Neural progenitor cell (in vitro differentiated cells): ENCODE results near the gene CRLF3. TPM values are rescaled to one million over a fixed set of nuclear protein-coding genes. Genes with fewer than 3 reads are reported as not detected.

ENCODE experiments used
- DNase-seq: peaks from one replicate; pipeline ENCODE4 v3.0.0-alpha.2; 2016; ENCODE audit warnings: low spot score
- H2AFZ ChIP-seq: fragments of 200-600 bp; sonication (generic); replicated peaks from 2 replicates; pipeline ENCODE4 v1.6.1; 2016; ENCODE audit warnings: antibody characterized with exemption
- H3F3A ChIP-seq: fragments of 200-600 bp; sonication (generic); 2 replicates; pipeline ENCODE4 v1.6.1; 2016; ENCODE audit warnings: antibody characterized with exemption, low read depth
- H3K27ac ChIP-seq: fragments of 200-600 bp; sonication (generic); 2 replicates; pipeline ENCODE4 v1.5.1; 2016; ENCODE audit warnings: mild to moderate bottlenecking
- H3K27me3 ChIP-seq: fragments of 200-600 bp; sonication (generic); 2 replicates; pipeline ENCODE4 v1.6.1; 2016; ENCODE audit warnings: mild to moderate bottlenecking, moderate library complexity
- H3K36me3 ChIP-seq: fragments of 200-600 bp; sonication (generic); 2 replicates; pipeline ENCODE4 v1.5.1; 2016
- H3K4me1 ChIP-seq: fragments of 200-600 bp; sonication (generic); 2 replicates; pipeline ENCODE4 v1.6.1; 2016; ENCODE audit warnings: mixed run types
- H3K4me2 ChIP-seq: fragments of 200-600 bp; sonication (generic); 2 replicates; pipeline ENCODE4 v1.6.1; 2016
- H3K4me3 ChIP-seq: fragments of 200-600 bp; sonication (generic); 2 replicates; pipeline ENCODE4 v1.5.1; 2016
- H3K79me2 ChIP-seq: fragments of 200-600 bp; sonication (generic); 2 replicates; pipeline ENCODE4 v1.6.1; 2016; ENCODE audit warnings: low read depth
- H3K9ac ChIP-seq: fragments of 200-600 bp; sonication (generic); 2 replicates; pipeline ENCODE4 v1.6.1; 2016
- H3K9me3 ChIP-seq: fragments of 200-600 bp; sonication (generic); 2 replicates; pipeline ENCODE4 v1.5.1; 2016; ENCODE audit warnings: low read depth
- H4K20me1 ChIP-seq: fragments of 200-600 bp; sonication (generic); 2 replicates; pipeline ENCODE4 v1.6.1; 2016; ENCODE audit warnings: low read depth
- H3K27ac Mint-ChIP-seq: 3 replicates; pipeline ENCODE4 v1.8.0; 2021; ENCODE audit warnings: mixed read lengths
- H3K27me3 Mint-ChIP-seq: 2 replicates; pipeline ENCODE4 v1.8.0; 2022; ENCODE audit warnings: low read depth, mild to moderate bottlenecking, inconsistent platforms, moderate library complexity, mixed read lengths; ENCODE audit not compliant: insufficient read depth
- H3K36me3 Mint-ChIP-seq: 3 replicates; pipeline ENCODE4 v1.8.0; 2021; ENCODE audit warnings: mixed read lengths
- H3K4me1 Mint-ChIP-seq: 3 replicates; pipeline ENCODE4 v1.8.0; 2021; ENCODE audit warnings: mixed read lengths
- H3K4me3 Mint-ChIP-seq: 3 replicates; pipeline ENCODE4 v1.8.0; 2021; ENCODE audit warnings: mild to moderate bottlenecking, moderate library complexity, mixed read lengths
- H3K9me3 Mint-ChIP-seq: 3 replicates; pipeline ENCODE4 v1.8.0; 2020; ENCODE audit warnings: mixed read lengths
- CTCF ChIP-seq: fragments of 200-600 bp; sonication (generic); IDR thresholded peaks from 2 replicates; pipeline ENCODE4 v1.5.1; 2017; ENCODE audit warnings: antibody characterized with exemption, mild to moderate bottlenecking
- EZH2 ChIP-seq: fragments of 200-600 bp; sonication (generic); IDR thresholded peaks from 2 replicates; pipeline ENCODE4 v1.6.1; 2017; ENCODE audit warnings: antibody characterized with exemption, mild to moderate bottlenecking, moderate library complexity
- EZH2phosphoT487 ChIP-seq: fragments of 200-600 bp; sonication (generic); IDR thresholded peaks from 2 replicates; pipeline ENCODE4 v1.6.1; 2017; ENCODE audit warnings: antibody characterized with exemption
- total RNA-seq: library from RNA; depleted of rRNA; stranded (reverse); fragments of >200 nt; gene quantifications from 2 replicates; pipeline ENCODE4 v1.2.3, GENCODE V29; 2015; ENCODE audit warnings: low replicate concordance

The CRLF3 gene
- 27.0 and 43.8 TPM in 2 replicates for total RNA-seq

- Mint-ChIP-seq H3K9me3 (no peaks in the 10 kb centered on the region), H3K4me1 (peaks cover 18% of the 10 kb centered on the region), H3K36me3 (no peaks in the 10 kb centered on the region), H3K27me3 (peaks cover 6% of the 10 kb centered on the region), H3K27ac (peak within 1 kb of the TSS; percentile 92), H3K4me3 (peak within 1 kb of the TSS; percentile 91)
- H3K27ac ChIP-seq = peak within 1 kb of the TSS; percentile 89
- H3K4me2 ChIP-seq = peak within 1 kb of the TSS; percentile 98
- H3K36me3 ChIP-seq = no peaks in the 10 kb centered on the region
- H3K4me1 ChIP-seq = peaks cover 23% of the 10 kb centered on the region
- peaks cover 33% of the 10 kb centered on the region for H3F3A ChIP-seq
- TF ChIP-seq CTCF (peak; percentile 64), EZH2 (peak; percentile 32), EZH2phosphoT487 (no peak)
- H3K9me3 ChIP-seq = no peaks in the 10 kb centered on the region
- H3K4me3 ChIP-seq = peak within 1 kb of the TSS; percentile 83
- peaks cover 25% of the 10 kb centered on the region for H4K20me1 ChIP-seq
- peaks cover 48% of the 10 kb centered on the region for H3K79me2 ChIP-seq
- DNase-seq = peak; percentile 97
- no peaks in the 10 kb centered on the region for H3K27me3 ChIP-seq
- H3K9ac ChIP-seq = peak within 1 kb of the TSS; percentile 63
- peak within 1 kb of the TSS; percentile 85 for H2AFZ ChIP-seq
Measured at GRCh38 chr17:30824356-30825145, at the start of gene CRLF3. CRLF3 (minus strand) TSS chr17:30824692; CDS start chr17:30824651, 41 bp downstream.

GRCh38 chr17:30869005-30869404 lies 44.5 kb upstream of the CRLF3 start:
- H3K4me1 Mint-ChIP-seq = no peaks in the 10 kb centered on the region
- H3K27me3 Mint-ChIP-seq = no peaks in the 10 kb centered on the region
- no peak overlapping the region for H3K27ac Mint-ChIP-seq
- no peaks in the 10 kb centered on the region for H3K9me3 ChIP-seq
- no peaks in the 10 kb centered on the region for H4K20me1 ChIP-seq
- no peaks in the 10 kb centered on the region for H3K79me2 ChIP-seq
- DNase-seq = no peak
- peaks cover 26% of the 10 kb centered on the region for H3K36me3 Mint-ChIP-seq
- no peaks in the 10 kb centered on the region for H3K4me1 ChIP-seq
- H3K4me3 Mint-ChIP-seq = no peak overlapping the region
- no peak overlapping the region for H3K4me3 ChIP-seq
- no peaks in the 10 kb centered on the region for H3K27me3 ChIP-seq
- no peaks in the 10 kb centered on the region for H3K9me3 Mint-ChIP-seq
- H3K4me2 ChIP-seq = no peak overlapping the region
- no peak for TF ChIP-seq CTCF
- TF ChIP-seq EZH2phosphoT487 = no peak
- no peak for TF ChIP-seq EZH2
- peaks cover 29% of the 10 kb centered on the region for H3K36me3 ChIP-seq
- H3K9ac ChIP-seq = no peak overlapping the region
- no peaks in the 10 kb centered on the region for H3F3A ChIP-seq
- H2AFZ ChIP-seq = no peak overlapping the region
- H3K27ac ChIP-seq = no peak overlapping the region

- Mint-ChIP-seq H3K9me3 (no peaks in the 10 kb centered on the region), H3K27me3 (no peaks in the 10 kb centered on the region), H3K4me3 (no peak overlapping the region), H3K36me3 (peaks cover 24% of the 10 kb centered on the region), H3K27ac (no peak overlapping the region), H3K4me1 (no peaks in the 10 kb centered on the region)
- Histone ChIP-seq H3K36me3 (peaks cover 29% of the 10 kb centered on the region), H3K4me3 (no peak overlapping the region), H4K20me1 (no peaks in the 10 kb centered on the region), H3K4me1 (no peaks in the 10 kb centered on the region), H2AFZ (no peak overlapping the region), H3K27ac (no peak overlapping the region), H3K4me2 (no peak overlapping the region), H3K27me3 (no peaks in the 10 kb centered on the region), H3K9me3 (no peaks in the 10 kb centered on the region), H3K9ac (no peak overlapping the region), H3K79me2 (no peaks in the 10 kb centered on the region), H3F3A (no peaks in the 10 kb centered on the region)
- no peak for DNase-seq
- TF ChIP-seq CTCF = no peak
- no peak for TF ChIP-seq EZH2phosphoT487
- no peak for TF ChIP-seq EZH2
Measured at GRCh38 chr17:30864636-30865035, 40.1 kb upstream of the CRLF3 start.
